K562 (cell line): ENCODE results near the gene SLC5A3. TPM values are rescaled to one million over a fixed set of nuclear protein-coding genes. Genes with fewer than 3 reads are reported as not detected.

Source experiments
- GABPA ChIP-seq: fragments of 200-800 bp; sonication (Bioruptor generic); conservative IDR thresholded peaks from 2 replicates; pipeline ENCODE4 v1.6.1; 2016; ENCODE audit warnings: low read depth, missing genetic modification characterization, missing compliant biosample characterization
- ZNF24 ChIP-seq: fragments of 450-650 bp; IDR thresholded peaks from 2 replicates; pipeline ENCODE4 v1.6.1; 2016
- polyA plus RNA-seq, 8 experiments: library from polyadenylated mRNA; depleted of rRNA in 4 of 8; stranded (reverse) in 5 of 8; unstranded in 3 of 8; fragments of >200 nt; fragmentation: Nextera tagmentation in 2 of 8; fragmentation: Illumina TruSeq in 1 of 8; extraction: Ambion mirVana in 2 of 8; extraction: Trizol in 1 of 8; gene quantifications; 2 replicates each; pipeline versions ENCODE4 v1.2.1 to v1.2.3, GENCODE V29; 2011 to 2014; ENCODE audit warnings: inconsistent platforms in 1 of 8, missing spikeins in 1 of 8
- total RNA-seq, 7 experiments: library from RNA; depleted of rRNA in 6 of 7; stranded (reverse); fragments of >200 nt in 6 of 7; fragmentation: Illumina TruSeq in 2 of 7; extraction: Trizol in 2 of 7; gene quantifications; 2 replicates each; pipeline versions ENCODE4 v1.2.1 to v1.2.3, GENCODE V29; 2011 to 2021; ENCODE audit warnings: low replicate concordance in 1 of 7
- TF ChIP-seq, protein P1 (sequence below), 2 experiments: fragments of 450-650 bp in 1 of 2; sonication (generic) in 1 of 2; formaldehyde crosslinking in 1 of 2; IDR thresholded peaks; 2 replicates each; pipeline versions ENCODE4 v1.7.1 to v1.9.0; 2016 to 2022; ENCODE audit warnings: inconsistent platforms in 1 of 2, mild to moderate bottlenecking in 1 of 2, missing genetic modification reagents in 1 of 2

SLC5A3 gene
- total and polyA plus RNA-seq, 9 of the 15 experiments (the other 6 are each of a cell fraction or from before 2014, with no cell fraction given): 2.9 to 20.6 (median 9.0) TPM

- TF ChIP-seq, protein P1, sequence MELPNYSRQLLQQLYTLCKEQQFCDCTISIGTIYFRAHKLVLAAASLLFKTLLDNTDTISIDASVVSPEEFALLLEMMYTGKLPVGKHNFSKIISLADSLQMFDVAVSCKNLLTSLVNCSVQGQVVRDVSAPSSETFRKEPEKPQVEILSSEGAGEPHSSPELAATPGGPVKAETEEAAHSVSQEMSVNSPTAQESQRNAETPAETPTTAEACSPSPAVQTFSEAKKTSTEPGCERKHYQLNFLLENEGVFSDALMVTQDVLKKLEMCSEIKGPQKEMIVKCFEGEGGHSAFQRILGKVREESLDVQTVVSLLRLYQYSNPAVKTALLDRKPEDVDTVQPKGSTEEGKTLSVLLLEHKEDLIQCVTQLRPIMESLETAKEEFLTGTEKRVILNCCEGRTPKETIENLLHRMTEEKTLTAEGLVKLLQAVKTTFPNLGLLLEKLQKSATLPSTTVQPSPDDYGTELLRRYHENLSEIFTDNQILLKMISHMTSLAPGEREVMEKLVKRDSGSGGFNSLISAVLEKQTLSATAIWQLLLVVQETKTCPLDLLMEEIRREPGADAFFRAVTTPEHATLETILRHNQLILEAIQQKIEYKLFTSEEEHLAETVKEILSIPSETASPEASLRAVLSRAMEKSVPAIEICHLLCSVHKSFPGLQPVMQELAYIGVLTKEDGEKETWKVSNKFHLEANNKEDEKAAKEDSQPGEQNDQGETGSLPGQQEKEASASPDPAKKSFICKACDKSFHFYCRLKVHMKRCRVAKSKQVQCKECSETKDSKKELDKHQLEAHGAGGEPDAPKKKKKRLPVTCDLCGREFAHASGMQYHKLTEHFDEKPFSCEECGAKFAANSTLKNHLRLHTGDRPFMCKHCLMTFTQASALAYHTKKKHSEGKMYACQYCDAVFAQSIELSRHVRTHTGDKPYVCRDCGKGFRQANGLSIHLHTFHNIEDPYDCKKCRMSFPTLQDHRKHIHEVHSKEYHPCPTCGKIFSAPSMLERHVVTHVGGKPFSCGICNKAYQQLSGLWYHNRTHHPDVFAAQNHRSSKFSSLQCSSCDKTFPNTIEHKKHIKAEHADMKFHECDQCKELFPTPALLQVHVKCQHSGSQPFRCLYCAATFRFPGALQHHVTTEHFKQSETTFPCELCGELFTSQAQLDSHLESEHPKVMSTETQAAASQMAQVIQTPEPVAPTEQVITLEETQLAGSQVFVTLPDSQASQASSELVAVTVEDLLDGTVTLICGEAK (IDR thresholded peaks at IDR 0.05): peak; percentile 42; the same call in 1 of the 2 replicates
- TF ChIP-seq, protein P1 (CRISPR knock-in tag; IDR thresholded peaks at IDR 0.05): no peak
- TF ChIP-seq GABPA (tag): 0 out of 2 replicates have a peak, but pooled peaks have one; percentile 3
- TF ChIP-seq ZNF24: 0 out of 2 replicates have a peak, but pooled peaks have one; percentile 16
- TF ChIP-seq, all 486 proteins: peak for 36
Measured at GRCh38 chr21:34074283-34075090, 1.1 kb downstream of the SLC5A3 start (continued).
